ENCODE data around the gene SPEF2. TPM values are rescaled to one million over a fixed set of nuclear protein-coding genes. Genes with fewer than 3 reads are reported as not detected.

The SPEF2 gene
- total RNA-seq, 4 donors from 2014 or later: 6.3 to 15.2 (median 8.5) TPM

GRCh38 chr5:35852773-35853172, 235.1 kb downstream of the SPEF2 start:
- TF ChIP-seq, protein P1, sequence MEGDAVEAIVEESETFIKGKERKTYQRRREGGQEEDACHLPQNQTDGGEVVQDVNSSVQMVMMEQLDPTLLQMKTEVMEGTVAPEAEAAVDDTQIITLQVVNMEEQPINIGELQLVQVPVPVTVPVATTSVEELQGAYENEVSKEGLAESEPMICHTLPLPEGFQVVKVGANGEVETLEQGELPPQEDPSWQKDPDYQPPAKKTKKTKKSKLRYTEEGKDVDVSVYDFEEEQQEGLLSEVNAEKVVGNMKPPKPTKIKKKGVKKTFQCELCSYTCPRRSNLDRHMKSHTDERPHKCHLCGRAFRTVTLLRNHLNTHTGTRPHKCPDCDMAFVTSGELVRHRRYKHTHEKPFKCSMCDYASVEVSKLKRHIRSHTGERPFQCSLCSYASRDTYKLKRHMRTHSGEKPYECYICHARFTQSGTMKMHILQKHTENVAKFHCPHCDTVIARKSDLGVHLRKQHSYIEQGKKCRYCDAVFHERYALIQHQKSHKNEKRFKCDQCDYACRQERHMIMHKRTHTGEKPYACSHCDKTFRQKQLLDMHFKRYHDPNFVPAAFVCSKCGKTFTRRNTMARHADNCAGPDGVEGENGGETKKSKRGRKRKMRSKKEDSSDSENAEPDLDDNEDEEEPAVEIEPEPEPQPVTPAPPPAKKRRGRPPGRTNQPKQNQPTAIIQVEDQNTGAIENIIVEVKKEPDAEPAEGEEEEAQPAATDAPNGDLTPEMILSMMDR (IDR thresholded peaks at IDR 0.05; ENCODE audit: low read depth): no peak

DNA sequence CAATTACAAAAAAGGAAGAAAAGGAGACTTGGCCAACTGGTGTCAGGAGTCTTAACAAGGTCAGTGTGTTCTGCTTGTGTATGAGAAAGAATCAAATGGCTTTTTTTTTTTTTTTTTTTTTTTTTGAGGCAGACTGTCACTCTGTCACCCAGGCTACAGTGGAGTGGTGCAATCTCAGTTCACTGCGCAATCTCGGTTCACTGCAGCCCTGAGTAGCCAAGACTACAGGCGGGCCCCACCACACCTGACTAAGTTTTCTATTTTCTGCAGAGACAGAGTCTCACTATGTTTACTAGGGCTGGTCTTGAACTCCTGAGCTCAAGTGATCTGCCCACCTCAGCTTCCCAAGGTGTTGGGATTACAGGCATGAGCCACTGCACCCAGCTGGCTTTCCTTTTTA, 236.0 kb downstream of the SPEF2 start:
- TF ChIP-seq, protein P1 (IDR thresholded peaks at IDR 0.05; ENCODE audit: low read depth): no peak

GRCh38 chr5:35854248-35854647, 236.6 kb downstream of the SPEF2 start:
- TF ChIP-seq, protein P1 (IDR thresholded peaks at IDR 0.05; ENCODE audit: low read depth): no peak

DNA sequence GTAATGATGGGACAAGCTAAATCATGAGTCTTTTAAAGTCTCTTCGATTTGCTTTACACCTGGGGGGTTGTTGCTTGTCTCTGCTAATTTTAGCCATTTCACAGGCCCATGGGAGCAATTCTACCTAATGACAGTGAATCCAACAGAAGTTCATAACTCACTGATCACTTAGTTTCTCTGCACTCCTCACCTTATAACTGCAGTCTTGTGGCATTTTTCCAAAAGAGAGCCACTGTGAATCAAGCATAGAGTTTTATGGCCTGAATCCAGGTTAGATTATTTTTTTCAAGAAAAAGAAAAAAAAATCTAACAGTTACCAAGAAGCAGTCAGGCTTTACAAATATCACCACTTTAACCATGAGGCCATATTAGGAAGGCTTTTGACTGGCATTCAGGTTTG, 237.5 kb downstream of the SPEF2 start:
- TF ChIP-seq, protein P1 (IDR thresholded peaks at IDR 0.05; ENCODE audit: low read depth): no peak

DNA sequence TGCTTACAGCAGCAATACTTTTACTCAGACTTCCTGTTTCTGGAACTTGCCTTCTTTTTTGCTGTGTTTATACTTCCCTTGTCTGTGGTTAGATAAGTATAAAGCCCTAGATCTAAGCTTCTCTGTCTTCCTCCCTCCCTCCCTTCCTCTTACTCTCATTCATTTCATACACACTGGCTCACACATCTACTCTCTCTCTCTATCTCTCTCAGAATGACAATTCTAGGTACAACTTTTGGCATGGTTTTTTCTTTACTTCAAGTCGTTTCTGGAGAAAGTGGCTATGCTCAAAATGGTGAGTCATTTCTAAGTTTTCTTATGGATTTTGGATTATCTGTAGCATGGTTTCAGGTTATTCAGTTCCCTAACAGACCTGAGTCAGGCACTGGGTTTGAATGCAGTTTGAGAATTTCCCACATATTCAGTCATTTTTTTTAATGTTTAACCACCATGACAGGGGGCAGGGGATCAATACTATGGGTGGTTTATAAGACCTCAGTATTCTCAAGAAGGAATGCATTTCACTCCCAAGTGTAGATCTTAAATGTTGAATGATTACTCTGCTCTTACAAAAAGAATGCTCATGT, 239.2 kb downstream of the SPEF2 start, which contains the start of gene IL7R:
IL7R (plus strand) TSS at position 127 of the 587 bp plus-strand sequence; CDS start at position 214, 87 bp downstream.
- TF ChIP-seq, protein P1 (IDR thresholded peaks at IDR 0.05; ENCODE audit: low read depth): no peak

- TF ChIP-seq, protein P1 (IDR thresholded peaks at IDR 0.05; ENCODE audit: low read depth): no peak
Measured at GRCh38 chr5:35857606-35858205, 240.0 kb downstream of the SPEF2 start.

- TF ChIP-seq, protein P1 (IDR thresholded peaks at IDR 0.05; ENCODE audit: low read depth): no peak
Measured at GRCh38 chr5:35859101-35859661, 241.5 kb downstream of the SPEF2 start.

All from subcutaneous adipose tissue (tissue), 4 donors.